Endothelial cell of umbilical vein (primary cell): ENCODE data around the gene TIRAP. TPM values are rescaled to one million over a fixed set of nuclear protein-coding genes. Genes with fewer than 3 reads are reported as not detected.

ENCODE experiments used
- BruUV-seq: library from RNA; stranded (reverse); fragments of 400-500 nt; replicated peaks from 2 replicates; lab custom pipeline; 2021; lab: Mats Ljungman, UMichigan
- CTCF ChIA-PET: fragments of 300-600, 350-600 bp; sonication (Branson Sonifier 250); formaldehyde crosslinking; loops from one replicate; lab custom pipeline; 2021; ENCODE audit warnings: antibody characterized with exemption, inconsistent platforms; lab: Charles Lee
- POLR2A ChIA-PET: fragments of 300-600, 350-600 bp; sonication (Branson Sonifier 250); formaldehyde crosslinking; loops from one replicate; lab custom pipeline; 2021; ENCODE audit warnings: antibody characterized with exemption, inconsistent platforms; lab: Charles Lee
- DNase-seq: peaks from one replicate; pipeline ENCODE4 v3.0.0-alpha.2; 2011; ENCODE audit warnings: low read depth, low spot score
- FAIRE-seq: peaks from 2 replicates; lab custom pipeline; 2011; peaks lifted over from hg19 to GRCh38; lab: Jason Lieb, UNC
- H2AFZ ChIP-seq: 2 replicates; pipeline ENCODE4 v1.6.0; 2012; ENCODE audit warnings: low read depth, low read length, control low read depth, inconsistent platforms
- H3K27ac ChIP-seq: 2 replicates; pipeline ENCODE4 v1.5.1; 2011; ENCODE audit warnings: low read depth, mild to moderate bottlenecking, control low read depth, low read length, moderate library complexity; ENCODE audit not compliant: insufficient read depth
- H3K27me3 ChIP-seq, 2 experiments: 2 replicates each; pipeline versions ENCODE4 v1.6.0 to v1.6.1; 2011; ENCODE audit warnings: low read length in 2 of 2, mixed read lengths in 1 of 2; ENCODE audit not compliant: control insufficient read depth in 2 of 2, insufficient read depth in 2 of 2
- H3K36me3 ChIP-seq, 2 experiments: 2 replicates in 1 of 2; 3 replicates in 1 of 2; pipeline ENCODE4 v1.5.1; 2011; ENCODE audit warnings: low read length in 2 of 2, mild to moderate bottlenecking in 1 of 2, moderate library complexity in 1 of 2; ENCODE audit not compliant: control insufficient read depth in 2 of 2, insufficient read depth in 2 of 2; ENCODE audit errors: extremely low read depth in 1 of 2
- H3K4me1 ChIP-seq: 3 replicates; pipeline ENCODE4 v1.5.1; 2011; ENCODE audit warnings: mild to moderate bottlenecking, low read length; ENCODE audit not compliant: control insufficient read depth, insufficient read depth; ENCODE audit errors: extremely low read depth
- H3K4me2 ChIP-seq: 2 replicates; pipeline ENCODE4 v1.6.1; 2011; ENCODE audit warnings: low read length, control low read depth, mixed read lengths; ENCODE audit not compliant: insufficient read depth
- H3K4me3 ChIP-seq, 3 experiments: fragments of 200-600 bp in 1 of 3; sonication (generic), shearing (Covaris generic) in 1 of 3; replicated peaks in 1 of 3; 2 replicates each; pipeline ENCODE4 v1.5.1; 2011 to 2016; ENCODE audit warnings: control low read depth in 3 of 3, low read length in 3 of 3, mild to moderate bottlenecking in 2 of 3, inconsistent platforms in 1 of 3, low read depth in 1 of 3, moderate library complexity in 1 of 3; ENCODE audit not compliant: insufficient read depth in 1 of 3
- H3K79me2 ChIP-seq: 2 replicates; pipeline ENCODE4 v1.6.0; 2012; ENCODE audit warnings: low read length, inconsistent platforms; ENCODE audit not compliant: control insufficient read depth, insufficient read depth
- H3K9ac ChIP-seq: replicated peaks from 2 replicates; pipeline ENCODE3; 2011; ENCODE audit warnings: low read length, control low read depth; ENCODE audit not compliant: insufficient read depth; ENCODE audit errors: extremely low read depth
- H3K9me1 ChIP-seq: replicated peaks from 3 replicates; pipeline ENCODE4 v1.6.0; 2011; ENCODE audit warnings: mild to moderate bottlenecking, low read length; ENCODE audit not compliant: control insufficient read depth, insufficient read depth; ENCODE audit errors: extremely low read depth
- H3K9me3 ChIP-seq: replicated peaks from 2 replicates; pipeline ENCODE4 v1.5.1; 2012; ENCODE audit warnings: low read length, inconsistent platforms; ENCODE audit not compliant: control insufficient read depth, insufficient read depth
- H4K20me1 ChIP-seq: replicated peaks from 2 replicates; pipeline ENCODE3; 2011; ENCODE audit warnings: mild to moderate bottlenecking, low read length; ENCODE audit not compliant: control insufficient read depth, insufficient read depth; ENCODE audit errors: extremely low read depth
- EZH2 ChIP-seq: IDR thresholded peaks from 2 replicates; pipeline ENCODE4 v1.6.1; 2012; ENCODE audit warnings: borderline replicate concordance, low read depth, mild to moderate bottlenecking, moderate library complexity, low read length, inconsistent platforms; ENCODE audit not compliant: severe bottlenecking
- FOS ChIP-seq: IDR thresholded peaks from 2 replicates; pipeline ENCODE4 v1.6.1; 2011; ENCODE audit warnings: mild to moderate bottlenecking, low read length, moderate library complexity, borderline replicate concordance; ENCODE audit not compliant: insufficient read depth
- GATA2 ChIP-seq: IDR thresholded peaks from 2 replicates; pipeline ENCODE4 v1.7.0; 2011; ENCODE audit warnings: low read depth, mild to moderate bottlenecking, moderate library complexity, mixed read lengths, low read length; ENCODE audit not compliant: insufficient read length, insufficient read depth
- JUN ChIP-seq: IDR thresholded peaks from 2 replicates; pipeline ENCODE4 v1.6.1; 2011; ENCODE audit warnings: borderline replicate concordance, low read depth; ENCODE audit not compliant: insufficient read length, insufficient read depth
- MYC ChIP-seq: IDR thresholded peaks from one replicate; pipeline ENCODE4 v1.6.1; 2011; ENCODE audit warnings: mild to moderate bottlenecking, low read depth, low read length
- POLR2A ChIP-seq: IDR thresholded peaks from 2 replicates; pipeline ENCODE4 v1.6.1; 2012; ENCODE audit warnings: low read depth, mild to moderate bottlenecking, control low read depth, low read length
- POLR2AphosphoS5 ChIP-seq: IDR thresholded peaks from 2 replicates; pipeline ENCODE4 v1.6.1; 2012; ENCODE audit warnings: low read depth, mild to moderate bottlenecking, control low read depth, low read length, moderate library complexity; ENCODE audit not compliant: insufficient read depth
- dilution Hi-C: fragments of 300-500 bp; cut with MboI; formaldehyde crosslinking; loops from one replicate; pipeline ENCODE4 v1.15.0; 2019; ENCODE audit warnings: low sequenced_read_pairs; ENCODE audit not compliant: extremely low pct_ligation_motif_present
- intact Hi-C: fragments of 100-400 bp; cut with micrococcal nuclease; formaldehyde crosslinking; loops from one replicate; pipeline ENCODE4 v1.10.0; 2022
- polyA plus RNA-seq, 4 experiments: library from polyadenylated mRNA; depleted of rRNA in 3 of 4; stranded (reverse) in 3 of 4; unstranded in 1 of 4; fragments of >200 nt; gene quantifications; 2 replicates each; pipeline versions ENCODE4 v1.2.1 to v1.2.3, GENCODE V29; 2011 to 2012; ENCODE audit warnings: missing spikeins in 1 of 4
- total RNA-seq: library from RNA; stranded (reverse); gene quantifications from 2 replicates; pipeline ENCODE4 v1.2.3, GENCODE V29; 2021
- TF ChIP-seq, protein P1 (sequence below), 2 donors: IDR thresholded peaks; 1 replicate in 1 of 2; 2 replicates in 1 of 2; pipeline ENCODE4 v1.5.1; 2011; ENCODE audit warnings: low read length in 2 of 2, mild to moderate bottlenecking in 2 of 2, moderate library complexity in 2 of 2, control low read depth in 1 of 2, inconsistent platforms in 1 of 2, low read depth in 1 of 2; ENCODE audit not compliant: insufficient read depth in 1 of 2; ENCODE audit errors: extremely low read depth in 1 of 2
- TF ChIP-seq, protein P2 (sequence below): IDR thresholded peaks from 2 replicates; pipeline ENCODE4 v1.6.1; 2011; ENCODE audit not compliant: insufficient read depth, insufficient read length

Gene TIRAP
- total and polyA plus RNA-seq, 2 donors (not counting 3 experiments of a cell fraction or from before 2014, with no cell fraction given) = 9.3 to 11.0 TPM

DNA sequence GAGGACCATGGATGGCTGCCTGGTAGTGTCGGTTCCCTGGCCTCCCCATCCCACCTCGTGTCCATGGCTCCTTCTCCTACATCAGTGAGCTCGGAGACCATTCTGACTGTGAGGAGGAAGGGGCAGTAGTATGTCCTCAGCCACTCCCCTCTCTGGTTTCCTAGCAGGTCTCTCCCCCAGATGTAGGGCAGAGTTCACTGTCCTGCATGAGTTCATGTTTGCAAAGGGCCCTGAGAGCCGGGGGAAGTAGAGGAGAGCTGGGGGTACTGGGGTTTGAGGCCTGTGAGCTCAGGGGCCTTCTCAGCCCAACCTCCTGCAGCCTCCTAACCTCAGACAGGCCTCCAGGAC is 54.2 kb downstream of the TIRAP start:
- dilution Hi-C loops = no loop called here
- FAIRE-seq (no peak), DNase-seq (no peak)
- ChIA-PET CTCF (interaction anchor here (0.6 to 1.2 kb wide), 3 partner anchors 19 to 144 kb away, joined by 3 to 4 read pairs (median 4); partner anchors contain the start of gene ST3GAL4), POLR2A (interaction anchor here (1.0 kb wide), 1 partner anchor 16 kb away, joined by 3 read pairs; no protein-coding TSS in a partner anchor)
- peak overlapping the region; percentile 56 for H3K9ac ChIP-seq
- no peak overlapping the region for H2AFZ ChIP-seq
- peak overlapping the region; percentile 95 for H3K27ac ChIP-seq
- no peaks in the 10 kb centered on the region for H3K79me2 ChIP-seq
- no TSS peak for BruUV-seq
- H3K4me2 ChIP-seq = no peak overlapping the region
- no peaks in the 10 kb centered on the region for H3K9me1 ChIP-seq
- no peak overlapping the region for H3K4me3 ChIP-seq
- no peaks in the 10 kb centered on the region for H3K27me3 ChIP-seq
- TF ChIP-seq GATA2 = no peak
- no peak for TF ChIP-seq JUN
- TF ChIP-seq FOS = no peak
- no peak for TF ChIP-seq MYC
- TF ChIP-seq POLR2AphosphoS5 = no peak
- TF ChIP-seq, protein P1, sequence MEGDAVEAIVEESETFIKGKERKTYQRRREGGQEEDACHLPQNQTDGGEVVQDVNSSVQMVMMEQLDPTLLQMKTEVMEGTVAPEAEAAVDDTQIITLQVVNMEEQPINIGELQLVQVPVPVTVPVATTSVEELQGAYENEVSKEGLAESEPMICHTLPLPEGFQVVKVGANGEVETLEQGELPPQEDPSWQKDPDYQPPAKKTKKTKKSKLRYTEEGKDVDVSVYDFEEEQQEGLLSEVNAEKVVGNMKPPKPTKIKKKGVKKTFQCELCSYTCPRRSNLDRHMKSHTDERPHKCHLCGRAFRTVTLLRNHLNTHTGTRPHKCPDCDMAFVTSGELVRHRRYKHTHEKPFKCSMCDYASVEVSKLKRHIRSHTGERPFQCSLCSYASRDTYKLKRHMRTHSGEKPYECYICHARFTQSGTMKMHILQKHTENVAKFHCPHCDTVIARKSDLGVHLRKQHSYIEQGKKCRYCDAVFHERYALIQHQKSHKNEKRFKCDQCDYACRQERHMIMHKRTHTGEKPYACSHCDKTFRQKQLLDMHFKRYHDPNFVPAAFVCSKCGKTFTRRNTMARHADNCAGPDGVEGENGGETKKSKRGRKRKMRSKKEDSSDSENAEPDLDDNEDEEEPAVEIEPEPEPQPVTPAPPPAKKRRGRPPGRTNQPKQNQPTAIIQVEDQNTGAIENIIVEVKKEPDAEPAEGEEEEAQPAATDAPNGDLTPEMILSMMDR (IDR thresholded peaks at IDR 0.05; ENCODE audit: extremely low read depth in 1 of 2, insufficient read depth in 1 of 2, low read depth in 1 of 2, low read length in 2 of 2) = no peak
- no peak for TF ChIP-seq POLR2A
- TF ChIP-seq, protein P2, sequence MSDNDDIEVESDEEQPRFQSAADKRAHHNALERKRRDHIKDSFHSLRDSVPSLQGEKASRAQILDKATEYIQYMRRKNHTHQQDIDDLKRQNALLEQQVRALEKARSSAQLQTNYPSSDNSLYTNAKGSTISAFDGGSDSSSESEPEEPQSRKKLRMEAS = no peak
- no peak for TF ChIP-seq EZH2
- intact Hi-C loops = no loop called here
- no peaks in the 10 kb centered on the region for H3K9me3 ChIP-seq
- no peaks in the 10 kb centered on the region for H3K36me3 ChIP-seq
- H4K20me1 ChIP-seq = no peaks in the 10 kb centered on the region
- H3K4me1 ChIP-seq = peaks cover 54% of the 10 kb centered on the region
